GM12878 (cell line): ENCODE data around the gene COBLL1. TPM values are rescaled to one million over a fixed set of nuclear protein-coding genes. Genes with fewer than 3 reads are reported as not detected.

ENCODE experiments used
- ATAC-seq: fragments of 200-7000 bp; cut with Tn5 transposase; 3 replicates; pipeline ENCODE4 v1.9.1; 2020; ENCODE audit warnings: mild to moderate bottlenecking, moderate library complexity
- BruUV-seq: library from RNA; stranded (reverse); fragments of 400-500 nt; replicated peaks from 2 replicates; lab custom pipeline; 2021; lab: Mats Ljungman, UMichigan
- CTCF ChIA-PET: fragments of 300-600 bp; sonication (Branson Sonifier 250); formaldehyde crosslinking; extraction: SDS; loops from one replicate; lab custom pipeline; 2021; ENCODE audit warnings: inconsistent platforms; lab: Yijun Ruan, JAX
- POLR2A ChIA-PET: fragments of 350-600 bp; formaldehyde crosslinking; extraction: SDS; loops from one replicate; lab custom pipeline; 2021; ENCODE audit warnings: inconsistent platforms; lab: Charles Lee
- RAD21 ChIA-PET: fragments of 300-600 bp; sonication (Branson Sonifier 250); formaldehyde crosslinking; loops from one replicate; lab custom pipeline; 2023; ENCODE audit warnings: antibody characterized with exemption; ENCODE audit not compliant: unreplicated experiment; lab: Charles Lee
- SMC1A ChIA-PET: fragments of 300-600 bp; sonication (Branson Sonifier 250); formaldehyde crosslinking; loops from one replicate; lab custom pipeline; 2023; ENCODE audit not compliant: unreplicated experiment, uncharacterized antibody; lab: Charles Lee
- DNase-seq: peaks from one replicate; pipeline ENCODE4 v3.0.0-alpha.2; 2011; ENCODE audit warnings: low read depth, low spot score
- FAIRE-seq: peaks from 3 replicates; lab custom pipeline; 2011; peaks lifted over from hg19 to GRCh38; lab: Jason Lieb, UNC
- H2AFZ ChIP-seq: 2 replicates; pipeline ENCODE4 v1.6.0; 2011; ENCODE audit warnings: low read depth, low read length, control low read depth; ENCODE audit not compliant: control insufficient read depth
- H3K27ac ChIP-seq: 2 replicates; pipeline ENCODE4 v1.5.1; 2011; ENCODE audit warnings: control low read depth; ENCODE audit not compliant: control insufficient read depth, insufficient read depth
- H3K27me3 ChIP-seq, 2 experiments: replicated peaks in 1 of 2; 2 replicates each; pipeline versions ENCODE4 v1.6.0 to v1.6.1; 2011; ENCODE audit warnings: low read length in 1 of 2; ENCODE audit not compliant: control insufficient read depth in 2 of 2, insufficient read depth in 2 of 2
- H3K36me3 ChIP-seq, 2 experiments: 2 replicates each; pipeline ENCODE4 v1.5.1; 2011; ENCODE audit warnings: low read length in 1 of 2; ENCODE audit not compliant: control insufficient read depth in 2 of 2, insufficient read depth in 2 of 2
- H3K4me1 ChIP-seq: 2 replicates; pipeline ENCODE4 v1.6.1; 2011; ENCODE audit warnings: mild to moderate bottlenecking, low read length, moderate library complexity, mixed read lengths; ENCODE audit not compliant: control insufficient read depth, insufficient read depth
- H3K4me2 ChIP-seq: 2 replicates; pipeline ENCODE4 v1.6.0; 2011; ENCODE audit warnings: control low read depth; ENCODE audit not compliant: control insufficient read depth, insufficient read depth
- H3K4me3 ChIP-seq: fragments of 200-600 bp; sonication (generic); 2 replicates; pipeline ENCODE4 v1.5.1; 2016
- H3K79me2 ChIP-seq: 2 replicates; pipeline ENCODE4 v1.6.0; 2011; ENCODE audit warnings: low read length; ENCODE audit not compliant: control insufficient read depth, insufficient read depth
- H3K9ac ChIP-seq: 2 replicates; pipeline ENCODE4 v1.8.0; 2011; ENCODE audit warnings: low read length, control low read depth, mixed read lengths; ENCODE audit not compliant: control insufficient read depth, insufficient read depth
- H3K9me3 ChIP-seq: replicated peaks from 3 replicates; pipeline ENCODE4 v1.5.1; 2011; ENCODE audit warnings: mild to moderate bottlenecking, low read length; ENCODE audit not compliant: control insufficient read depth, insufficient read depth
- H4K20me1 ChIP-seq: 2 replicates; pipeline ENCODE4 v1.6.0; 2011; ENCODE audit not compliant: control insufficient read depth, insufficient read depth
- BCL3 ChIP-seq: IDR thresholded peaks from 2 replicates; pipeline ENCODE4 v1.6.1; 2011; ENCODE audit warnings: borderline replicate concordance, low read depth, mild to moderate bottlenecking, moderate library complexity, low read length; ENCODE audit not compliant: insufficient read depth, poor library complexity, severe bottlenecking
- CREB1 ChIP-seq: IDR thresholded peaks from 2 replicates; pipeline ENCODE4 v1.6.1; 2012; ENCODE audit warnings: low read depth, mild to moderate bottlenecking, inconsistent platforms
- ESRRA ChIP-seq: IDR thresholded peaks from 2 replicates; pipeline ENCODE4 v1.6.1; 2012; ENCODE audit warnings: mild to moderate bottlenecking, low read length, improper control_type of control experiment
- NBN ChIP-seq: fragments of 450-650 bp; IDR thresholded peaks from 2 replicates; pipeline ENCODE4 v1.6.1; 2016
- NR2C1 ChIP-seq: fragments of 450-650 bp; IDR thresholded peaks from 2 replicates; pipeline ENCODE4 v1.6.1; 2017; ENCODE audit warnings: antibody characterized with exemption, mild to moderate bottlenecking, moderate library complexity
- NR2C2 ChIP-seq: IDR thresholded peaks from 2 replicates; pipeline ENCODE4 v1.6.1; 2011; ENCODE audit warnings: borderline replicate concordance, low read depth; ENCODE audit not compliant: control insufficient read depth, insufficient read length
- PRDM15 ChIP-seq: fragments of 450-650 bp; formaldehyde crosslinking; IDR thresholded peaks from 2 replicates; pipeline ENCODE4 v1.4.0; 2020; ENCODE audit warnings: mild to moderate bottlenecking, moderate library complexity
- SIX5 ChIP-seq: IDR thresholded peaks from 2 replicates; pipeline ENCODE4 v1.6.1; 2011; ENCODE audit warnings: mild to moderate bottlenecking, low read depth, low read length, moderate library complexity; ENCODE audit not compliant: severe bottlenecking
- SKIL ChIP-seq: fragments of 450-650 bp; IDR thresholded peaks from 2 replicates; pipeline ENCODE4 v1.6.1; 2017; ENCODE audit warnings: mild to moderate bottlenecking, low read depth, inconsistent platforms; ENCODE audit not compliant: poor library complexity, severe bottlenecking
- WGBS: methylation state at CpG from one replicate; pipeline ENCODE4 v1.1.6; 2016; ENCODE audit warnings: low lambda C conversion rate; ENCODE audit not compliant: insufficient replicate concordance, insufficient coverage; ENCODE audit errors: missing lambda C conversion rate; 5-methylcytosine and 5-hydroxymethylcytosine counted together
- in situ Hi-C: fragments of 300-500 bp; cut with MboI; formaldehyde crosslinking; loops from 9 replicates; pipeline ENCODE4 v1.14.3; 2018; ENCODE audit warnings: mixed read lengths
- intact Hi-C: fragments of 100-400 bp; cut with micrococcal nuclease; formaldehyde crosslinking; loops from one replicate; pipeline ENCODE4 v1.14.2; 2022; ENCODE audit not compliant: unreplicated experiment
- polyA plus RNA-seq, 11 experiments: library from polyadenylated mRNA; depleted of rRNA in 4 of 11; unstranded in 6 of 11; stranded (reverse) in 5 of 11; fragments of >200 nt; fragmentation: Nextera tagmentation in 4 of 11; fragmentation: Illumina TruSeq in 1 of 11; extraction: Ambion mirVana in 4 of 11; extraction: Trizol in 1 of 11; gene quantifications; 1 replicate in 1 of 11; 2 replicates in 10 of 11; pipeline versions ENCODE4 v1.2.1 to v1.2.3, GENCODE V29; 2011 to 2016; ENCODE audit warnings: inconsistent platforms in 2 of 11, missing spikeins in 2 of 11, low read depth in 1 of 11
- total RNA-seq, 4 experiments: library from RNA; depleted of rRNA in 3 of 4; stranded (reverse); fragments of >200 nt in 3 of 4; fragmentation: Illumina TruSeq in 1 of 4; extraction: Trizol in 1 of 4; gene quantifications; 2 replicates each; pipeline versions ENCODE4 v1.2.1 to v1.2.3, GENCODE V29; 2013 to 2021

The COBLL1 gene
- total and polyA plus RNA-seq, 10 of the 15 experiments (the other 5 are each of a cell fraction or from before 2014, with no cell fraction given), result 0.46 TPM; not detected in 9

- intact Hi-C loops, result no loop called here
- Histone ChIP-seq H3K27ac (no peak overlapping the region), H2AFZ (no peak overlapping the region)
- WGBS, result 71% methylated on average over 5 of the region's 5 CpGs
- FAIRE-seq, result no peak
- no peak for ATAC-seq
- TF ChIP-seq PRDM15, result no peak
- no peak for TF ChIP-seq NR2C2
- TF ChIP-seq SKIL, result no peak
- no peak for TF ChIP-seq CREB1
- no peak for TF ChIP-seq NR2C1
- no peak for TF ChIP-seq NBN
- TF ChIP-seq SIX5, result no peak
- no peak for TF ChIP-seq ESRRA
- TF ChIP-seq BCL3, result no peak
- TF ChIP-seq, all 136 proteins: peak for 0
- H3K9ac ChIP-seq, result no peak overlapping the region
- no peak overlapping the region for H3K4me2 ChIP-seq
- H3K9me3 ChIP-seq, result peaks cover 2% of the 10 kb centered on the region; the same call in 2 of the 3 replicates
- DNase-seq, result no peak
- ChIA-PET CTCF (no interaction called here), RAD21 (no interaction called here), POLR2A (no interaction called here), SMC1A (no interaction called here)
- H3K36me3 ChIP-seq, result no peaks in the 10 kb centered on the region
- in situ Hi-C loops, result no loop called here
- H3K79me2 ChIP-seq, result no peaks in the 10 kb centered on the region
- BruUV-seq, result no TSS peak
- H3K4me3 ChIP-seq, result no peak overlapping the region
- H3K27me3 ChIP-seq, result no peaks in the 10 kb centered on the region; a peak in 1 of 4 replicates
- no peaks in the 10 kb centered on the region for H3K4me1 ChIP-seq
- no peaks in the 10 kb centered on the region for H4K20me1 ChIP-seq
Measured at GRCh38 chr2:164763431-164763830, 78.2 kb downstream of the COBLL1 start.
